Sciatic nerve (tissue), 2 donors: Measurements from ENCODE around the gene ICAM5. TPM values are rescaled to one million over a fixed set of nuclear protein-coding genes. Genes with fewer than 3 reads are reported as not detected.
A peak's percentile ranks its signal among the peaks of the same experiment; 100 is the strongest.
"Not testable (repeated sequence)": the region's sequence is repeated elsewhere in the genome, so short reads cannot be mapped to it uniquely, and the experiment has no call there.

Experiments
- ATAC-seq: fragments of 200-7000 bp; cut with Tn5 transposase; one replicate; pipeline ENCODE4 v1.9.1; 2020; ENCODE audit warnings: mild to moderate bottlenecking, moderate library complexity
- DNase-seq: peaks from one replicate; pipeline ENCODE4 v3.0.0-alpha.2; 2020; ENCODE audit warnings: low spot score
- intact Hi-C: fragments of 100-400 bp; cut with DNase I; formaldehyde crosslinking; loops from one replicate; pipeline ENCODE4 v1.14.2; 2022
- total RNA-seq: library from RNA; stranded (reverse); fragmentation: NEBNext Ultra II Directional; extraction: Animal tissue kit (Norgen Biotek cat#: 25700); gene quantifications from one replicate; pipeline ENCODE4 v1.2.1, GENCODE V29; 2021
- donor health status: DM: no; HTN: no; CAD: no.
- donor health status: DM: no; HTN: no; CAD: no.

The ICAM5 gene, protein sequence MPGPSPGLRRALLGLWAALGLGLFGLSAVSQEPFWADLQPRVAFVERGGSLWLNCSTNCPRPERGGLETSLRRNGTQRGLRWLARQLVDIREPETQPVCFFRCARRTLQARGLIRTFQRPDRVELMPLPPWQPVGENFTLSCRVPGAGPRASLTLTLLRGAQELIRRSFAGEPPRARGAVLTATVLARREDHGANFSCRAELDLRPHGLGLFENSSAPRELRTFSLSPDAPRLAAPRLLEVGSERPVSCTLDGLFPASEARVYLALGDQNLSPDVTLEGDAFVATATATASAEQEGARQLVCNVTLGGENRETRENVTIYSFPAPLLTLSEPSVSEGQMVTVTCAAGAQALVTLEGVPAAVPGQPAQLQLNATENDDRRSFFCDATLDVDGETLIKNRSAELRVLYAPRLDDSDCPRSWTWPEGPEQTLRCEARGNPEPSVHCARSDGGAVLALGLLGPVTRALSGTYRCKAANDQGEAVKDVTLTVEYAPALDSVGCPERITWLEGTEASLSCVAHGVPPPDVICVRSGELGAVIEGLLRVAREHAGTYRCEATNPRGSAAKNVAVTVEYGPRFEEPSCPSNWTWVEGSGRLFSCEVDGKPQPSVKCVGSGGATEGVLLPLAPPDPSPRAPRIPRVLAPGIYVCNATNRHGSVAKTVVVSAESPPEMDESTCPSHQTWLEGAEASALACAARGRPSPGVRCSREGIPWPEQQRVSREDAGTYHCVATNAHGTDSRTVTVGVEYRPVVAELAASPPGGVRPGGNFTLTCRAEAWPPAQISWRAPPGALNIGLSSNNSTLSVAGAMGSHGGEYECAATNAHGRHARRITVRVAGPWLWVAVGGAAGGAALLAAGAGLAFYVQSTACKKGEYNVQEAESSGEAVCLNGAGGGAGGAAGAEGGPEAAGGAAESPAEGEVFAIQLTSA
- total RNA-seq = 1.6 TPM

- intact Hi-C loops = no loop called here
- DNase-seq (no peak), ATAC-seq (no peak)
Measured at GRCh38 chr19:10289836-10290356, at the start of gene ICAM5. ICAM5 (plus strand) TSS chr19:10289952; CDS start chr19:10290044, 92 bp downstream.

DNA sequence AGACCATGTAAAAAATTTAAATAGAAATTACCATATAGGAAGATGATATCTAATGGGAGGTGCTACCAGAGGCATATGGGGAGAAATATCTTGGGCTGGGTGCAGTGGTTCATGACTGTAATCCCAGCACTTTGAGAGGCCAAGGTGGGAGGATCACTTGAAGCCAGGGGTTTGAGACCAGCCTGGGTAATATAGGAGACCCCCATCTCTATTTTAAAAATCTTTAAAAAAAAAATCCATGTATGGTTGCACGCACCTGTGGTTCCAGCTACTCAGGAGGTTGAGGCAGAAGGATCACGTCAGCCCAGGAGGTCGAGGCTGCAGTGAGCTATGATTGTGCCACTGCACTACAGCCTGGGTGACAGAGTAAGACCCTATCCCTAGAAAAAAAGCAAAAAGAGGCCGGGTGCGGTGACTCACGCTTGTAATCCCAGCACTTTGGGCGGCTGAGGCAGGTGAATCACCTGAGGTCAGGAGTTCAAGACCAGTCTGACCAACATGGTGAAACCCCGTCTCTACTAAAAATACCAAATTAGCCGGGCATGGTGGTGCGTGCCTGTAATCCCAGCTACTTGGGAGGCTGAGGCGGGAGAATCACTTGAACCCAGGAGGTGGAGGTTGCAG is 47.8 kb upstream of the ICAM5 start:
- DNase-seq, ATAC-seq, intact Hi-C loops: not testable (repeated sequence)

- no peak for DNase-seq
- no peak for ATAC-seq
- intact Hi-C loops = no loop called here
Measured at GRCh38 chr19:10243606-10244005, 46.1 kb upstream of the ICAM5 start.

DNA sequence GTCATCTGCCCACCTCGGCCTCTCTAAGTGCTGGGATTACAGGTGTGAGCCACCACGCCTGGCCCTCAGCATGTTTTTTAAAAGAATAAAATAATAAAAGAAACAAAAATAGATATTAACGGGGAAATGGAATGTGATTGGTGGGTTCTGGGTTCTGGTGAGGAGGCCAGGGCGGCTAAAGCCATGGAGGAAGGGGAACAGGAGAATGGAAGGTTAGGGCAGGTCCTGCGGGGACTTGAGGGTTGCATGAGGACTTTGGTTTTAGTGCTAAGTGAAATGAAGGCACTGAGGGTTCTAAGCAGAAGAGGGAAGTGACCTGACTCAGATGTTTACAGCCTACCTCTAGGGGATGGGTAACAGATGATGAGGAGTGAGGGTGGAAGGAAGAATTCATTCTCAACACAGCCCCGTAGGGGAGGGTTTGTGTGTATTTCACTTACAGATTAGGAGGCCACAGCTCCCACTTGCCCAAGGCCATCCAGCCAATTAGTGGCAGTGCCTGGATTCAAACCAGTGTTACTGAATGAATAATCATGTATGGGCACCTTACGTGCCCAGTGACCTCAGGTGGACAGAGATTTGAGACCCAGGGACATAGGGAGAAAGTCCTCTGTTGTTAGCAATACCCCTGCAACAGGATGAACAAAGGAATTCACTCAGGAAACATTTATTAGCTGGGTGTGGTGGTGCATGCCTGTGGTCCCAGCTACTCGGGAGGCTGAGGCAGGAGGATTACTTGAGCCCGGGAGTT is 44.4 kb upstream of the ICAM5 start:
- ATAC-seq (no peak), DNase-seq (no peak)
- intact Hi-C loops = no loop called here

GRCh38 chr19:10246511-10246910 is 43.2 kb upstream of the ICAM5 start:
- intact Hi-C loops = no loop called here
- DNase-seq (no peak), ATAC-seq (no peak)

DNA sequence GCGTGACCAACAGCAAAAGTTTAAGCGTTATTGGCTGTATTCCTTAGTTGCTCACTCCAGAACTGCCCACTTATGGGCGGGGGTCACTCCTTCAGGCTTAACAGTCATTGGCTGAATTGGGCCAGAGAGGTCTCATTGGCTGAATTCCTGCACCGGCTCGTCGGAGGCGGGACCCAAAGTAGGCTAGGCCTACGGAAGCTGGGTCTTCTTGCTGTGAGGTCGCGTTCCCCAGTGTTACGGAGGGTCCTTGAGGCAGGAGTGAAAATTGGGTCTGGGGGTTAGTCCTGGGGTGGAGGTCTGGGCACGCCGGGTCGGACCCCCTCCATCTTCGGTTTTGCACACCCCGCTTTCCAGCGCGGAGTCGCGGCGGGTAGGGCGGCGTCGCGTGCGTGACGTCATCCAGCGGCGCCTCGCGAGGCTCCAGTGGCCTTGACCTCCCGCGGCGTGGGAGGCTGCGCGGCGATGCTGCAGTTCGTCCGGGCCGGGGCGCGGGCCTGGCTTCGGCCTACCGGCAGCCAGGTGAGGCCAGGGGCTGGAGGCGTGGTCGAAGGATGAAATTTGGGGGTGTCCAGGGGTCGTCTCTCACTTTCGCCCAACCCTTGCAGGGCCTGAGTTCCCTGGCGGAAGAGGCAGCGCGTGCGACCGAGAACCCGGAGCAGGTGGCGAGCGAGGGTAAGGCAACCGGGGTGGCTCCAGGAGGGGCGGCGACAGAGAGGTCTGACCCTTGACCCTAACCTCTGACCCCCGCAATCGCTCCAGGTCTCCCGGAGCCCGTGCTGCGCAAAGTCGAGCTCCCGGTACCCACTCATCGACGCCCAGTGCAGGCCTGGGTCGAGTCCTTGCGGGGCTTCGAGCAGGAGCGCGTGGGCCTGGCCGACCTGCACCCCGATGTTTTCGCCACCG is 37.7 kb upstream of the ICAM5 start, which contains the start of gene MRPL4:
MRPL4 (plus strand) TSS at position 423 of the 903 bp plus-strand sequence; CDS start at position 463, 40 bp downstream.
- peak; percentile 96 for DNase-seq
- intact Hi-C loops = loop anchor here (10.0 kb wide), 1 partner anchor 317 kb away; the partner anchor contains the start of gene OLFM2
- peak; percentile 97 for ATAC-seq

DNA sequence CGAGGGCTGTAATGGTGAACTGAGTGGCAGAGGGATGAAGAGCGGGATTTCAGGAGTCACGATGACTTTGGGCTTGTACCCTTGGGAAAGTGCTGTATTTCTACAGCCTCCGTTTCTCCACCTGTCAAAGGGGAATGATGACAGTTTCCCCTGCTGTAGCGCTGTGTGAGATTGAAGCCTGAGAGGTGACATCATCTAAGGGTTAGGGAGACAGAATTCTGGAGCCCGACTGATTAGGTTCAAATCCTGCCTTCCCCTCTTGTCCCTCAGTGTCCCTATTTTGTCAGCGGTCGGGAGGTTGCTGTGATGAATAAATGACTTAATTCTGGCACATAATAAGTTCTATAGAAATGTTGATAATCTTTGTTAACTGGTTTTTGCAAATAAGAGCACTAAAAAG is 37.0 kb upstream of the ICAM5 start:
- intact Hi-C loops = loop anchor here (10.0 kb wide), 1 partner anchor 318 kb away; the partner anchor contains the start of gene OLFM2
- DNase-seq (no peak), ATAC-seq (no peak)

DNA sequence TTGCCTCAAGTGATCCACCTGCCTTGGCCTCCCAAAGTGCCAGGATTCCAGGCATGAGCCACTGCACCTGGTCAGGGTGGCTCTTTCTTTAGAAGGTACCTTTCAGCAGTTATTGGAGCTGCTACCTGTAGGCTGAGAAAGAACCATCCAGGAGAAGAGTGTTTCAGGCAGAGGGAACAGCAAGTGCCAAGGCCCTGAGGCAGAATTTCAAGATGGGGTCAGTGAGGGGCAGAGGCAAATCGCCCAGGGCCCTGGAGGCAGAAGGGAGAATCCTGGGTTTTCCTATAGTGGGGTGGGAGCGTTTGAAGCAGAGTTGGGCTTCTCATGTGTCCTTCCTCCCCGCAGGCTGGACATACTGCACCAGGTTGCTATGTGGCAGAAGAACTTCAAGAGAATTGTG is 35.5 kb upstream of the ICAM5 start:
- intact Hi-C loops = loop anchor here (10.0 kb wide), 1 partner anchor 319 kb away; the partner anchor contains the start of gene OLFM2
- DNase-seq (no peak), ATAC-seq (no peak)

GRCh38 chr19:10255358-10255757 is 34.4 kb upstream of the ICAM5 start:
- DNase-seq (no peak), ATAC-seq (no peak)
- intact Hi-C loops = loop anchor here (10.0 kb wide), 1 partner anchor 321 kb away; the partner anchor contains the start of gene OLFM2

DNA sequence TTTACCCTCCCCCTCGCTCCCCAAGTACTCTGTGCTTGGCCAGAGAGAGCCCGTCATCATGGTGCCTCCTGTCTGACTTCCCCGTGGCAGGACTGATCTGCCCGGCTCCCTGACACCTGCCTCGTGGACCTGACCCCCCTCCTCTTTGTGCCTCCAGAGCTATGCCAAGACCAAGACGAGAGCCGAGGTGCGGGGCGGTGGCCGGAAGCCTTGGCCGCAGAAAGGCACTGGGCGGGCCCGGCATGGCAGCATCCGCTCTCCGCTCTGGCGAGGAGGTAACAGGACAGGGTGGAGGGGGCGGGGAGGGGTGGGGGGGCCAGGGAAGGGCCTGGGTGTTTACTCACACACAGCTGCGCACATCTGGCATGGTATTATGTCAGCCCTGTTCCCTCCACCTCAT is 33.2 kb upstream of the ICAM5 start:
- no peak for DNase-seq
- ATAC-seq = no peak
- intact Hi-C loops = loop anchor here (10.0 kb wide), 1 partner anchor 322 kb away; the partner anchor contains the start of gene OLFM2

- no peak for ATAC-seq
- DNase-seq = no peak
- intact Hi-C loops = loop anchor here (10.0 kb wide), 1 partner anchor 322 kb away; the partner anchor contains the start of gene OLFM2
Measured at GRCh38 chr19:10256970-10257615, 32.7 kb upstream of the ICAM5 start.

GRCh38 chr19:10258080-10258710 is 31.6 kb upstream of the ICAM5 start:
- no peak for DNase-seq
- intact Hi-C loops = loop anchor here (10.0 kb wide), 1 partner anchor 323 kb away; the partner anchor contains the start of gene OLFM2
- peak; percentile 9 for ATAC-seq

- DNase-seq (peak; percentile 91), ATAC-seq (peak; percentile 55)
- intact Hi-C loops = loop anchor here (10.0 kb wide), 1 partner anchor 325 kb away; the partner anchor contains the start of gene OLFM2
Measured at GRCh38 chr19:10259162-10259905, 30.4 kb upstream of the ICAM5 start.

- ATAC-seq (no peak), DNase-seq (no peak)
- intact Hi-C loops = no loop called here
Measured at GRCh38 chr19:10260141-10260584, 29.6 kb upstream of the ICAM5 start.

DNA sequence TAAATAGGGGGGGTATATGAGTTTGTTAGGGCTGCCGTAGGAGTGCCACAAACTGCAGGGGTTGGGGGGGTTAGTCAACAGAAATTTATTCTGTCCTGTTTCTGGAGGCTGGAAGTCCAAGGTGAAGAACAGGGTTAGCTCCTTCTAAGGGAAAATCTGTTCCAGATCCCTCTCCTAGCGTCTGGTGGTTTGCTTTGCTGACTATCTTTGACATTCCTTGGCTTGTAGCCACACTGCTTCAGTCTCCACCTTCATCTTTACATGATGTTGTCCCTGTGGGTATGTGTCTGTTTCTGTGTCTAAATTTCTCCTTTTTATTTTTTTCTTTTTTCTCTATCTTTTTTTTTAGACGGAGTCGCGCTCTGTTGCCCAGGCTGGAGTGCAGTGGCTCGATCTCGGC is 27.0 kb upstream of the ICAM5 start:
- DNase-seq (no peak), ATAC-seq (no peak)
- intact Hi-C loops = no loop called here
